NCI-H128 (cell line): ENCODE data around the gene HOOK1.
A peak's percentile ranks its signal among the peaks of the same experiment; 100 is the strongest.
"Not testable (repeated sequence)": the region's sequence is repeated elsewhere in the genome, so short reads cannot be mapped to it uniquely, and the experiment has no call there.

Source experiments
- DNase-seq: peaks from one replicate; lab custom pipeline; 2025; ENCODE audit not compliant: unreplicated experiment; lab: John Stamatoyannopoulos, UW

The HOOK1 gene

GRCh38 chr1:59819566-59820438 lies 5.1 kb downstream of the HOOK1 start:
- no peak for DNase-seq

- DNase-seq, result no peak
These were observed 12.4 kb downstream of the HOOK1 start for GRCh38 chr1:59827055-59827643.

DNA sequence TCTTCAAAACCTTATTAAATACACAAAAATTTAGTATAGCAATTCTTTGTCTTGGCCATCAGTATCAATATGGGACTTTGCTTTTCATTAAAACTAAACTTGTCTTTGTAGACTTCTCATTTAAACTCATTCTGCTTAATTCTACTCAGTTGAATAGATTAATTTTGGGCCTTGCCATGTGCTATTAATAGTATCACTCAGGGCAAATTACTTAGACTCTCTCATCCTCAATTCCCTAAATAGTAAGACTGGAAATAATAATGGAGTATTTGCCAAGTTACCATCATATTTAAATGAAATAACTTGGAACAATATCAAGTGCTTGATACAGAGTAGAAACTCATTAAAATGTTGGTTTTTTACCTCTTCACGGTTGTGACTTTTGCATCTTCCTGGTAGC lies 13.4 kb downstream of the HOOK1 start:
- no peak for DNase-seq

DNA sequence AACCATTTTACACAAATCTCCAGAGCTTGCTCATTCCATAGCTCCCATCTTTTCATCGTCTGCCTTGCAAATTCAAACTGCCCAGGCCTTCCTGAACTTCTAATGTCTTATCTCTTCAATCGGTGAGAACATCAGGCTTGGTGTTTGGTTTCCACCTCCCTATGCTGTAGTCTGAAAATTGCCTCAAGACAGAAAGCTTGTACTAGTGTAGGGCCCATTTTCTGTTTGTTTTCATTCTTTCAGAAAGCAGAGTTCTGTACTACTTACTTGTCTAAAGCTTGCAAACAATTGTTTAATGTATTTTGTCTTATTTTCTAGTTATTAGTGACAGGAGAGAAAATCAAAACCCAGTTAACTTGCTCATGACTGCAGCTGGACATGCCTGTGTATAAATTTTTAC lies 16.8 kb downstream of the HOOK1 start:
- DNase-seq, result no peak

- no peak for DNase-seq
These were observed 18.3 kb downstream of the HOOK1 start for GRCh38 chr1:59833022-59833421.

- DNase-seq, result no peak
These were observed 19.2 kb downstream of the HOOK1 start for GRCh38 chr1:59833991-59834390.

DNA sequence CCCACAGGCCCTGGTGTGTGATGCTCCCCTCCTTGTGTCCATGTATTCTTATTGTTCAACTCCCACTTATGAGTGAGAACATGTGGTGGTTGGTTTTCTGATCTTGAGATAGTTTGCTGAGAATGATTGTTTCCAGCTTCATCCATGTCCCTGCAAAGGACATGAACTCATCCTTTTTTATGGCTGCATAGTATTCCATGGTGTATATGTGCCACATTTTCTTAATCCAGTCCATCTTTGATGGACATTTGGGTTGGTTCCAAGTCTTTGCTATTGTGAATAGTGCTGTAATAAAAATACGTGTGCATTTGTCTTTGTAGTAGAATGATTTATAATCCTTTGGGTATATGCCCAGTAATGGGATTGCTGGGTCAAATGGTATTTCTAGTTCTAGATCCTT lies 23.1 kb downstream of the HOOK1 start:
- not testable (repeated sequence) for DNase-seq

DNA sequence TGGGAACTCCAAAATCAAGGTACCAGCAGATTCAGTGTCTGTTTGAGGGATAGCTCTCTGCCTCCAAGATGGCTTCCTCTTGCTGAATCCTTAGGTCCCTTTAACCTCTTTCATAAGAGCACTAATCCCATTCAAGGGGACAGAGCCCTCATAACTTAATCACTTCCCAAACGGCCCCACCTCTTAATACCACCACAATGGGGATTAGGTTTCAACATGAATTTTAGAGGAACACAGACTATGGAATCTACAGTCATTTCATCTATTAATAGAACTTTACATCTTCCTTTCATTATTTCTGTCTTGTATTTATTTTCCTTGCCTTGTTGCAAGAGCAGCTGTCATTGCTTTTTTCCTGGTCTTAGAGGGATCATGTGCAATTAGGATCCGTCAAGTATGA lies 30.3 kb downstream of the HOOK1 start:
- no peak for DNase-seq

- DNase-seq, result no peak
These were observed 31.6 kb downstream of the HOOK1 start for GRCh38 chr1:59846209-59846894.

DNA sequence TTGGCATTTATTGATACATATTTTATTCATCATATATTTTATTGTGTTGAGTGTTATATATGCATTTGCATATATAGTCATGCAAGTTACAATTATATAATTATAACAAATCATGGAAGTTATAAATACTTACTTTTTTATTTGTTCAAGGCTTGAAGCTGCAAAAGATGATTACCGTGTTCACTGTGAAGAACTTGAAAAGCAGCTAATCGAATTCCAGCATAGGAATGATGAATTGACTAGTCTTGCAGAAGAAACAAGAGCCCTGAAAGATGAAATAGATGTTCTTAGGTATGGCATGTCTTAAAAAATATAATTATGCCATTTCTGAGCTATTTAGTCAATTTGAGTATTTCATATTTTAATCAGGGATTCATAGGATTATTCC lies 32.1 kb downstream of the HOOK1 start:
- DNase-seq, result no peak

DNA sequence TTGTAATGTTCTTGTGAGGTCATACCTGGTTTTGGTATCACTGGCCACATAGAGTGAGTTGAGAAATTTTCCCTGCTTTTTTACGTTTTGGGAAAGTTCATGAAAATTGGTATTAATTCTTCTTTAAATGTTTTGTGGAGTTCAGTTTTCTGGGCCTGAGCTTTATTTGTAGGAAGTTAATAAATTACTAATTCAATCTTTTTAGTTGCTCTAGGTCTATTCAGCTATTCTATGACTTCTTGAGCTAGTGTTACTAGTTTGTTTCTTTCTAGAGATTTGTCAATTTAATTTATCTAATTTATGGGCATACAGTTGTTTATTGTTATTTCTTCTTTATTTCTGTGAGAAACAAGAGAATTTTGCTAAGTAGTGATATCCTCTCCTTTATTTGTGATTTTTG lies 37.4 kb downstream of the HOOK1 start:
- DNase-seq, result no peak

GRCh38 chr1:59855297-59855696 lies 40.5 kb downstream of the HOOK1 start:
- not testable (repeated sequence) for DNase-seq

GRCh38 chr1:59856725-59857338 lies 42.1 kb downstream of the HOOK1 start:
- DNase-seq, result no peak

GRCh38 chr1:59857679-59858354 lies 43.1 kb downstream of the HOOK1 start:
- no peak for DNase-seq

DNA sequence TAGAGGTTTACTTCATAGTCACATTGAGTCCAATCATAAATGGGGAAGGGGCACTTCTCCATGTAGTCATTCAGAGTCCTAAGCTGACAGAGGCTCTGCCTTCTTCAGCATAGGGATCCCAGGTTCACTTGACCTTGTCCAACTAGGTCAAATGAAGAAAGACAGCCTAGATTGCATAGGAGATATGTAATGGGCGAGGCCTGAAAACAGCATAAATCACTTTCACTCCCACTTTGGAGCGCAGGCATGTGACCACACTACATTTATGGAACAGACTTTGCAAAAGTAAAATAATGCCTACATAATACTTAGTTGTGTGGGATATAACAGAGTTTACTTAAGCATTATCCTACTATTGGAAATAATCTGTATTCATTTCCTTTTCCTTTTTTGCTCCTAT lies 51.7 kb downstream of the HOOK1 start:
- DNase-seq, result no peak

DNA sequence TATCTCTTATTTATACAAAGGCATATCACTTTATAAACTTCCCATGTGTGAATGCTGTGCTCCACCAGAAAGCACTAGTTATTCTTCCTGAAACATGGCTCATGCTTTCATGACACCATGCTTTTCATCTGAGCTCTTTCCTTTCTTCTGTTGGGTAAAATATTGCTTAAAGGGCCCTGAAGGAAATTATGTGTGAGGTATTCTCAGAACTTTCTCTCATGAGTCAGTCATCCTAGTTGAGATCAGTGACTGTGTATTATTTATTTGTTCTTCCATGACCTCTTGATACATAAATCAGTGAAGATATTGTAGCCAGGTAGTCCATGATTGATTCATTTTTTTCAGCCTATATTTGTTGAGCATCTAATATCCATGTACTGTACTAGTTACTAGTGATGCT lies 57.0 kb downstream of the HOOK1 start:
- DNase-seq, result no peak

DNA sequence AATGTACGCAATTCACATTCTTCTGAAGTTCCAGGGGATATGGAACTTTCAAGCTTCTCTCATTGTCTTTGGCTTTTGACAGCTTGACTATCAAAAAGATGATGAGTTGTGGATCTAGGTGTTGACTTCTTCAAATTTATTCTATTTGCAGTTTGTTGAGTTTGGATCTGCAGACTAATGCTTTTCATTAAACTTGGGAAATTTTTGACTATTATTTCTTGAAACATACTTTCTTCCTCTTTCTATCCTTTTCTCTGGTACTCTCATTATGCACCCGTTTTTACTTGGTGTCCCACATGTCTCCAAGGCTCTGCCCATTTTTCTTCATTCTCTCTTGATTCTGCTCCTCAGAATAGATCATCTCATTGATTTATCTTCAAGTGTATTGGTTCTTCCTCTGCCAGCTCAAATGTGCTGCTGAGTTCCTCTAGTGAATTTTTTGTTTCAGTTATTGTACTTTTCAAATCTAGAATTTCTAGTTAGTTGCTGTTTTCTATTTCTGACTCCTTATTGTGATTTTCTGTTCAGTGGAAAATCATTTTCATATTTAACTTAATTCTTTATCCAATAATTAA lies 62.4 kb downstream of the HOOK1 start:
- DNase-seq, result no peak

GRCh38 chr1:59878370-59878769 lies 63.6 kb downstream of the HOOK1 start:
- DNase-seq, result no peak

- DNase-seq, result peak; percentile 44
These were observed 64.8 kb downstream of the HOOK1 start for GRCh38 chr1:59879574-59879973.

- DNase-seq, result no peak
These were observed 65.3 kb downstream of the HOOK1 start for GRCh38 chr1:59879996-59880505.

- DNase-seq, result no peak
These were observed 66.0 kb downstream of the HOOK1 start for GRCh38 chr1:59880735-59881134.
